Vagina (tissue), 2 donors: ENCODE measurements around the gene L1CAM. TPM values are rescaled to one million over a fixed set of nuclear protein-coding genes. Genes with fewer than 3 reads are reported as not detected.

Experiments used
- DNase-seq, 2 donors: peaks; one replicate each; pipeline ENCODE4 v3.0.0-alpha.2; 2017; ENCODE audit errors: extremely low spot score in 2 of 2
- H3K27ac ChIP-seq: fragments of 200-600 bp; sonication (generic); one replicate; pipeline ENCODE4 v1.5.1; 2019
- H3K27me3 ChIP-seq: fragments of 200-600 bp; sonication (generic); one replicate; pipeline ENCODE4 v1.5.1; 2019
- H3K36me3 ChIP-seq, 2 donors: fragments of 200-600 bp; sonication (generic); one replicate each; pipeline ENCODE4 v1.5.1; 2017 to 2019
- H3K4me1 ChIP-seq: fragments of 200-600 bp; sonication (generic); one replicate; pipeline ENCODE4 v1.5.1; 2019
- H3K4me3 ChIP-seq, 2 donors: fragments of 200-600 bp; sonication (generic); 1 replicate in 1 of 2; 2 replicates in 1 of 2; pipeline ENCODE4 v1.5.1; 2016 to 2019
- H3K9me3 ChIP-seq: fragments of 200-600 bp; sonication (generic); one replicate; pipeline ENCODE4 v1.5.1; 2019
- POLR2A ChIP-seq, 2 donors: fragments of 450-650 bp; IDR thresholded peaks; one replicate each; pipeline ENCODE4 v1.6.1; 2017; ENCODE audit warnings: antibody characterized with exemption in 2 of 2, mild to moderate bottlenecking in 2 of 2, moderate library complexity in 2 of 2
- POLR2AphosphoS5 ChIP-seq, 2 donors: sonication (generic); formaldehyde crosslinking; IDR thresholded peaks; one replicate each; pipeline ENCODE4 v1.9.0; 2017; ENCODE audit warnings: antibody characterized with exemption in 2 of 2, mild to moderate bottlenecking in 2 of 2, low read depth in 1 of 2; ENCODE audit not compliant: insufficient read depth in 1 of 2
- intact Hi-C: fragments of 100-400 bp; cut with DNase I; formaldehyde crosslinking; loops from one replicate; pipeline ENCODE4 v1.15.1; 2023
- total RNA-seq: library from RNA; depleted of rRNA; stranded (reverse); fragments of >200 nt; gene quantifications from one replicate; pipeline ENCODE4 v1.2.3, GENCODE V29; 2016
- TF ChIP-seq, protein P1 (sequence below), 3 experiments: fragments of 450-650 bp in 2 of 3; fragments of 200-600 bp in 1 of 3; sonication (generic) in 1 of 3; IDR thresholded peaks; one replicate each; pipeline ENCODE4 v1.5.1; 2017 to 2019; ENCODE audit warnings: antibody characterized with exemption in 3 of 3, mild to moderate bottlenecking in 2 of 3, moderate library complexity in 2 of 3

Gene L1CAM
- total RNA-seq, 1 donor from 2014 or later: 9.6 TPM

DNA sequence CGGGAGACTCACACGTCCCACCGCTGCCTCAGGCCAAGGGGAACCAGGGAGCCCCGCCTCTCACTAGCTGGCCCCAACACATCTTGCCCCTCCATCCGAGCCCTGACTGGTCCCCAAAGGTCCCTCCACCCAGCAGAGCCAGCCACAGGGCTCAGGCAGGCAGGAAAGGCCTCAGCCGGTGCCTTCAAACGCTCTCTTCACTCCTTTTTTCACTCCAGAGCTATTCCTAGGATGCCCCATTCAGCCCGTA lies 41.6 kb upstream of the L1CAM start:
- DNase-seq: no peak
- H3K27ac ChIP-seq: peak overlapping the region; percentile 90
- no peaks in the 10 kb centered on the region for H3K27me3 ChIP-seq
- H3K4me1 ChIP-seq: peaks cover 37% of the 10 kb centered on the region
- no peaks in the 10 kb centered on the region for H3K9me3 ChIP-seq
- no peak for TF ChIP-seq POLR2AphosphoS5 (IDR thresholded peaks at IDR 0.05; ENCODE audit: insufficient read depth in 1 of 2, low read depth in 1 of 2)
- H3K36me3 ChIP-seq: no peaks in the 10 kb centered on the region
- H3K4me3 ChIP-seq: peak overlapping the region; percentile 57 to 64
- intact Hi-C loops: loop anchor here (10.0 kb wide), 1 partner anchor 143 kb away; the partner anchor contains the start of gene SRPK3

DNA sequence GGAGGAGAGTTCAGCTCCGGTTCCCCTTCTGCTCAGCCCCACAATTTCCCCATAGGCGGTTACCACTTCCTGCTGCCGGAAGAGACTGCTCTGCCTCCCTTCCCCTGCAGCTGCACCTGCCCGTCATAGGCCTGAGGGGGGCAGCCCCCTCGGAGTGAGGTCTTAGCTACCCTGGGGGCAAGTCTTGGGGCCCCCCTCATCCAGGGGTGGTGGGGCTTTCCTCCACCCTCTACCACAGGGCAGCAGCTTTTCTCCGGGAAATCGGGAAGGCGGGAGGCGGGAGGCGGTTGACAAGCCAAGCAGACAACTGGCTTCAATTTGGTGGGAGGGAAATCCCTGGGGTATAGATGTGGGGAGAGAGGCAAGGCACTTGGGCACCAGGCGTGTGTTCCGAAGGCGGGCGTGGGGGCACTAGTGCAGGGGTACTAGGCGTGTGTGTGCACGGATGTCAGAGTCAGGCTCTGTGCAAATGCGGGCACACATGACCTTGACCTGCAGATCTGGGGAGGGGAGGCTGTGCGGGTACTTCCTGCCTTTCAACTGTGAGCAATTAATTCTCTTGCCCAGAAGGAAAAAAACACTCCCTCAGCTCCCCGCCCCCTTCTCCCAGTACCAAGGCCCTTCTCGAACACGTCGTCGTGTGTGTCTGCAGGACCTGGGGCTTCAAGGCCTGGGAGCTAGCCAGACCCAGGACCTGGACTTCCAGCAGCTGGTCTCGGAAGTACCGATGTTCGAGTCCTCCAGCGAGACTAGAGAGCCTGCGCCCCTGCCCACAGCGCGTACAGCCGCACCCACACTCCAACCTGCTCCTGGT lies 41.1 kb upstream of the L1CAM start:
- Histone ChIP-seq H3K27ac (peak overlapping the region; percentile 90), H3K27me3 (no peaks in the 10 kb centered on the region), H3K36me3 (no peaks in the 10 kb centered on the region), H3K9me3 (no peaks in the 10 kb centered on the region), H3K4me1 (peaks cover 42% of the 10 kb centered on the region), H3K4me3 (peak overlapping the region; percentile 57 to 64)
- TF ChIP-seq, protein P1, sequence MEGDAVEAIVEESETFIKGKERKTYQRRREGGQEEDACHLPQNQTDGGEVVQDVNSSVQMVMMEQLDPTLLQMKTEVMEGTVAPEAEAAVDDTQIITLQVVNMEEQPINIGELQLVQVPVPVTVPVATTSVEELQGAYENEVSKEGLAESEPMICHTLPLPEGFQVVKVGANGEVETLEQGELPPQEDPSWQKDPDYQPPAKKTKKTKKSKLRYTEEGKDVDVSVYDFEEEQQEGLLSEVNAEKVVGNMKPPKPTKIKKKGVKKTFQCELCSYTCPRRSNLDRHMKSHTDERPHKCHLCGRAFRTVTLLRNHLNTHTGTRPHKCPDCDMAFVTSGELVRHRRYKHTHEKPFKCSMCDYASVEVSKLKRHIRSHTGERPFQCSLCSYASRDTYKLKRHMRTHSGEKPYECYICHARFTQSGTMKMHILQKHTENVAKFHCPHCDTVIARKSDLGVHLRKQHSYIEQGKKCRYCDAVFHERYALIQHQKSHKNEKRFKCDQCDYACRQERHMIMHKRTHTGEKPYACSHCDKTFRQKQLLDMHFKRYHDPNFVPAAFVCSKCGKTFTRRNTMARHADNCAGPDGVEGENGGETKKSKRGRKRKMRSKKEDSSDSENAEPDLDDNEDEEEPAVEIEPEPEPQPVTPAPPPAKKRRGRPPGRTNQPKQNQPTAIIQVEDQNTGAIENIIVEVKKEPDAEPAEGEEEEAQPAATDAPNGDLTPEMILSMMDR (IDR thresholded peaks at IDR 0.05): no peak
- peak in 1 of 2 donors; percentile 24 for TF ChIP-seq POLR2AphosphoS5 (IDR thresholded peaks at IDR 0.05; ENCODE audit: insufficient read depth in 1 of 2, low read depth in 1 of 2)
- DNase-seq: no peak
- intact Hi-C loops: loop anchor here (10.0 kb wide), 1 partner anchor 142 kb away; the partner anchor contains the start of gene SRPK3

DNA sequence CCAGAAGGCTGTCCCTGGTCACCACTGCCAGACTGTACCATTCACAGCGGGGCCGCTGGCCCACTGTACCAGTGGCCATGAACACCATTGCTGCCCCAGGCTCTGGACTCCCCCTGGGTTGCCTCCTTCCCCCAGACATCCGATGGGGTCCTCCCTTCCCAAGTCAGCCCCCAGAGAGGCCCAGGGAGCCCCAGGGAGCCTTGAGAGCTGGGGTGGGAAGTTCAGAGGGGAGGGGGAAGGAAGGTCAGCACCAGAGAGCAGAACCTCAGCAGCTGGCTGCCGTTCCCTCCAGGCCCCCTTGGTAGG lies 40.5 kb upstream of the L1CAM start:
- Histone ChIP-seq H3K4me1 (peaks cover 48% of the 10 kb centered on the region), H3K4me3 (peak overlapping the region; percentile 24 to 57), H3K9me3 (no peaks in the 10 kb centered on the region), H3K36me3 (no peaks in the 10 kb centered on the region), H3K27me3 (no peaks in the 10 kb centered on the region), H3K27ac (peak overlapping the region; percentile 90)
- intact Hi-C loops: loop anchor here (10.0 kb wide), 1 partner anchor 142 kb away; the partner anchor contains the start of gene SRPK3
- TF ChIP-seq, protein P1 (IDR thresholded peaks at IDR 0.05): no peak
- no peak for TF ChIP-seq POLR2AphosphoS5 (IDR thresholded peaks at IDR 0.05; ENCODE audit: insufficient read depth in 1 of 2, low read depth in 1 of 2)
- no peak for DNase-seq

DNA sequence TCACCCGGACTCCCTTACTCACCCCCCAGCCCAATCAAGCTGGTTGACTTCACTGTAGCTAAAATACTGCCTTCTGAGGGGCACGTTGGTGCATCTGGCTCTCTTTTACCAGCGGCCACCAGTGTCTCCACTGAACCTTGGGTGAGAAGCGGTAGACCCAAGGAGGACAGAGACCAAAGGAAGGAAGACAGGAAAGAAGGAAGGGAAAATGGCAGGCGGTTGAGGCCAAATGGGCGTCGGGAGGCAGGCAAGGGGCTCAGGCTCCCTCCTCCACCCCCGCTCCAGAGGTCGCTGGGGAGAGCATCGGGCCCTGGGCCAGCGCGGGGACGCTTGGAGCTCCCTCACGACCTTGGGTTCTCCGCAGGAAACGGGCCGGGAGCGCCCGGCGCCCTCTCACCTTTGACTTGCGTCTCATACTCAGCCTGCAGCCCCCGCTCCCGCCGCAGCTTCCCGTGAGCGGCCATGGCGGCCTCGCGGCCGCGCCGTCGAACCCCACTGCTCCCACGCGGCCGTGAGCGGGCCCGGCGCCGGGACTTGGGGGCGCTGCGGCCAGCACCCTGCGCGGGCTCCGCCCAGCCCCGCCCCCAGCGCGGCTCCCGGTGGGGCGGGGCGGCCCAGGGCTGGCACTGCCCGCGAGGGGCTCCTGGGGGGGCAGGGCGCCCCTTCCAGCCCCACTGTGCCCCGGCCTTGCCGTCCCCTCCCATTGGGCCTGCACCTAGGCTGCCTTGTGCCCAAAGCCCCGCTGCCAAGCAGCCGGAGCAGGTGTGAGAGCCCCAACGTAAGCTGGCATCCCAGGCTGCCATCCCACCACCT lies 40.0 kb upstream of the L1CAM start, which contains the start of gene ARHGAP4:
ARHGAP4 (minus strand) TSS at position 526 of the 813 bp plus-strand sequence; CDS start at position 464, 62 bp downstream.
- H3K4me1 ChIP-seq: peaks cover 53% of the 10 kb centered on the region
- peak within 1 kb of the TSS; percentile 90 for H3K27ac ChIP-seq
- no peaks in the 10 kb centered on the region for H3K9me3 ChIP-seq
- intact Hi-C loops: loop anchor here (10.0 kb wide), 1 partner anchor 141 kb away; the partner anchor contains the start of gene SRPK3
- H3K27me3 ChIP-seq: no peaks in the 10 kb centered on the region
- no peaks in the 10 kb centered on the region for H3K36me3 ChIP-seq
- no peak for TF ChIP-seq POLR2AphosphoS5 (IDR thresholded peaks at IDR 0.05; ENCODE audit: insufficient read depth in 1 of 2, low read depth in 1 of 2)
- no peak for TF ChIP-seq POLR2A (IDR thresholded peaks at IDR 0.05)
- TF ChIP-seq, protein P1 (IDR thresholded peaks at IDR 0.05): no peak
- peak within 1 kb of the TSS; percentile 57 to 64 for H3K4me3 ChIP-seq
- no peak for DNase-seq

DNA sequence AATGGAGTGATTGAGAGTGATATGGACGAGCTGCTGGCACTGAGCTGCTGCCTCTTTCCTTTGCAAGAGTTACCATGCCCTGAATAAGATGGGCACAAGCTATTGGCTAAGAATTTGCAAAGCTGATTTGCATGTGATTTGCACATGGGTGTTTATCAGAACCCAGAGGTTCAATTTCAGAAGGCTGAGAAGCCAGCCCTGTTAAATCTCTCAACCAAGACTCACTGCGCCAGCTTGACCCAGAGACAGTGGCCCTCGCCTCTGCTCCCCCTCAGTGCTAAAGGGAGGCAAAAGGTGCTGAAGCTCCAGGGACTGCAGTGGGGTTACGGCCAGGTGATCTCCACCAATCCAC lies 39.4 kb upstream of the L1CAM start:
- Histone ChIP-seq H3K36me3 (no peaks in the 10 kb centered on the region), H3K27ac (no peak overlapping the region), H3K4me3 (peak overlapping the region in 1 of 2 donors; percentile 24), H3K27me3 (no peaks in the 10 kb centered on the region), H3K4me1 (peaks cover 56% of the 10 kb centered on the region), H3K9me3 (no peaks in the 10 kb centered on the region)
- TF ChIP-seq POLR2AphosphoS5 (IDR thresholded peaks at IDR 0.05; ENCODE audit: insufficient read depth in 1 of 2, low read depth in 1 of 2) (no peak), POLR2A (IDR thresholded peaks at IDR 0.05) (no peak)
- TF ChIP-seq, protein P1 (IDR thresholded peaks at IDR 0.05): no peak
- intact Hi-C loops: loop anchor here (10.0 kb wide), 1 partner anchor 141 kb away; the partner anchor contains the start of gene SRPK3
- DNase-seq: no peak
